ENCODE results near the gene OTOF. TPM values are rescaled to one million over a fixed set of nuclear protein-coding genes. Genes with fewer than 3 reads are reported as not detected.

Gene OTOF
- 0.22 TPM for polyA plus RNA-seq (2013, experiment 1 of 2)
- polyA plus RNA-seq (2013, experiment 2 of 2): 0.35 TPM

DNA sequence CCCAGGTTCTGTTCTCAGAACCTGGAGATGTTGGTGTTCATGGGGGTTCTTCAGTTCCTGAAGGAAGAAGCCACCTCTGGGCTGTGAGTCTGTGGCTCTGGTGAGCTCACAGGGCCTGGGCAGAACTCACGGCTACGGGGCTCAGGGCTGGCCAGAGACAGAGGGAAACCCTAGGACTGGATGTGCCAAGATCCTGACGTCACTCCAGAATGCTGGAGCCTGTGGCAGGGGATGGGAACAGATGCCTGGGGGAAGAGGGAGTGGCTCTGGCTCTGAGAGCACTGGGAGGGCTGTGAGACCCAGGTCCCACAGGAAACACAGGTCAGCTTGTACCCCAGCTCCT, at the start of gene OTOF:
TSS of gene OTOF (minus strand) at position 214 of the 343 bp plus-strand sequence.
- Histone ChIP-seq H3K27ac (ENCODE audit: low read depth, low read length, severe bottlenecking) (no peak within 1 kb of the TSS), H3K4me3 (ENCODE audit: extremely low read depth, insufficient read depth, low read length, poor library complexity, severe bottlenecking) (no peak within 1 kb of the TSS), H3K9me3 (ENCODE audit: control insufficient read depth, low read length) (no peaks in the 10 kb centered on the region), H3K4me1 (ENCODE audit: control insufficient read depth, insufficient read depth, low read length, poor library complexity, severe bottlenecking) (peaks cover 6% of the 10 kb centered on the region), H3K36me3 (ENCODE audit: control insufficient read depth, insufficient read depth, low read length) (no peaks in the 10 kb centered on the region)
- WGBS, 2 experiments (ENCODE audit: insufficient coverage in 2 of 2): 81 to 86% methylated on average over 2 to 3 of the region's 3 CpGs

DNA sequence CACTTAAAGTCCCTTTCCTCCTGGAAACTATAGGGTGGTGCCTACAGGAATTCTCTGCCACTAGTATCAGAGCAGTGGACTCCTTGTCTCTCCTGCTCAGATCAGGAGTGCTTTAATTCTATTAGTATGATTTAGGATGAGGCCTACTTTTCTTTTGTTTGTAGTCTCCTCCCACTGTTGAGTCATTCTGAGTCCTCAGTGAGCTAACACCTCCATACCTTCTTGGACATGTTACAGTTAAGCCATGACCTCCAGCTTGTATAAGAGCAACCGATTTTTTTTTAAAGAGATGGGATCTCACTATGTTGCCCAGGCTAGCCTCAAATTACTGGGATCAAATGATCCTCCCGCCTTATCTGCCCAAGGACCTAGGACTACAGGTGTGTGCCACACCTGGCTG, 48.7 kb upstream of the OTOF start:
- Histone ChIP-seq H3K27ac (ENCODE audit: low read depth, low read length, severe bottlenecking) (no peak overlapping the region), H3K36me3 (ENCODE audit: control insufficient read depth, insufficient read depth, low read length) (no peaks in the 10 kb centered on the region), H3K9me3 (ENCODE audit: control insufficient read depth, low read length) (no peaks in the 10 kb centered on the region), H3K4me3 (ENCODE audit: extremely low read depth, insufficient read depth, low read length, poor library complexity, severe bottlenecking) (no peak overlapping the region), H3K4me1 (ENCODE audit: control insufficient read depth, insufficient read depth, low read length, poor library complexity, severe bottlenecking) (peaks cover 26% of the 10 kb centered on the region)
- 67 to 77% methylated on average over 1 to 2 of the region's 2 CpGs for WGBS, 2 experiments (ENCODE audit: insufficient coverage in 2 of 2)

DNA sequence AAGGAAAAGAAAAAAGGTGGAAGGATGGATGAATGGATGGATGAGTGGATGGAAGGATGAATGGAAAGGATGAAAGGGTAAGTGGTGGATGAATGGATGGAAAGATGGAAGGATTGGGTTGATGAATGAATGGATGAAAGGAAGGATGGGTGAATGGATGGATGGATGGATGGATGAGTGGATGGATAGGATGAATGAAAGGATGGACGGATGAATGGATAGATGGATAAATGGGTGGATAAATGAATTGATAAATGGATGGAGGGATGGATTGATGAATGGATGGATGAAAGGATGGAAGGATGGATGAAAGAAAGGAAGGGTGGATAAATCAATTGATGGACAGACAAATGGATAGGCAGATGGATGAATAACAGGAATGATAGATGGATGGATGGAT, 48.2 kb upstream of the OTOF start:
- Histone ChIP-seq H3K27ac (ENCODE audit: low read depth, low read length, severe bottlenecking) (no peak overlapping the region), H3K4me3 (ENCODE audit: extremely low read depth, insufficient read depth, low read length, poor library complexity, severe bottlenecking) (no peak overlapping the region), H3K9me3 (ENCODE audit: control insufficient read depth, low read length) (no peaks in the 10 kb centered on the region), H3K4me1 (ENCODE audit: control insufficient read depth, insufficient read depth, low read length, poor library complexity, severe bottlenecking) (peaks cover 23% of the 10 kb centered on the region), H3K36me3 (ENCODE audit: control insufficient read depth, insufficient read depth, low read length) (no peaks in the 10 kb centered on the region)
- 89 to 95% methylated on average over 1 of the region's 1 CpG for WGBS, 2 experiments (ENCODE audit: insufficient coverage in 2 of 2)

DNA sequence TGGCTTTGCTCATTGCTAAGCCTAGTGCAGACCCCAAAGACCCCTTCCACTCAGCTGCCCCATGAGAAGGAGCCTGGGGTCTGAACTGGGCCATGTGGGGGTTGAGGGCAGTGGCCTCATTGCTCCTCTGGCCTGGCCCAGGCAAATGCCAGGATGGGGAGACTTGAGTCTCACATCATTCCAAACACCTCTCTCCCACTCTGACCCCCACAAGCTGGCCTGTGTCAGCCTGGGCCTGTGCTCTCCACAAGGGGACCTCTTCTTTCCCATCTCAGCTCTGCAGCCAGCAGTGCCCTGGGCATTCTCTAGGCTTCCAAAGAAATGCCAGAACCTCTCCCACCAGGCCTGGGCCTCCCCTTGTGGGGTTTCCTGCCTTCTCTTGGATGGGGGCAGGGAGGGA, 45.8 kb upstream of the OTOF start:
- no peak overlapping the region for H3K4me3 ChIP-seq (ENCODE audit: extremely low read depth, insufficient read depth, low read length, poor library complexity, severe bottlenecking)
- H3K27ac ChIP-seq (ENCODE audit: low read depth, low read length, severe bottlenecking): no peak overlapping the region
- H3K36me3 ChIP-seq (ENCODE audit: control insufficient read depth, insufficient read depth, low read length): no peaks in the 10 kb centered on the region
- peaks cover 15% of the 10 kb centered on the region for H3K4me1 ChIP-seq (ENCODE audit: control insufficient read depth, insufficient read depth, low read length, poor library complexity, severe bottlenecking)
- H3K9me3 ChIP-seq (ENCODE audit: control insufficient read depth, low read length): no peaks in the 10 kb centered on the region

- Histone ChIP-seq H3K4me3 (ENCODE audit: extremely low read depth, insufficient read depth, low read length, poor library complexity, severe bottlenecking) (no peak overlapping the region), H3K4me1 (ENCODE audit: control insufficient read depth, insufficient read depth, low read length, poor library complexity, severe bottlenecking) (peaks cover 15% of the 10 kb centered on the region), H3K27ac (ENCODE audit: low read depth, low read length, severe bottlenecking) (no peak overlapping the region), H3K9me3 (ENCODE audit: control insufficient read depth, low read length) (no peaks in the 10 kb centered on the region), H3K36me3 (ENCODE audit: control insufficient read depth, insufficient read depth, low read length) (no peaks in the 10 kb centered on the region)
- 91 to 98% methylated on average over 4 to 7 of the region's 7 CpGs for WGBS, 2 experiments (ENCODE audit: insufficient coverage in 2 of 2)
Observed at GRCh38 chr2:26522751-26523171, 44.8 kb upstream of the OTOF start.

GRCh38 chr2:26522325-26522724, 44.4 kb upstream of the OTOF start:
- no peak overlapping the region for H3K27ac ChIP-seq (ENCODE audit: low read depth, low read length, severe bottlenecking)
- whole genome bisulfite sequencing, 2 experiments (ENCODE audit: insufficient coverage in 2 of 2): 94 to 97% methylated on average over 4 to 6 of the region's 6 CpGs
- no peaks in the 10 kb centered on the region for H3K9me3 ChIP-seq (ENCODE audit: control insufficient read depth, low read length)
- H3K4me3 ChIP-seq (ENCODE audit: extremely low read depth, insufficient read depth, low read length, poor library complexity, severe bottlenecking): no peak overlapping the region
- H3K4me1 ChIP-seq (ENCODE audit: control insufficient read depth, insufficient read depth, low read length, poor library complexity, severe bottlenecking): peaks cover 15% of the 10 kb centered on the region
- no peaks in the 10 kb centered on the region for H3K36me3 ChIP-seq (ENCODE audit: control insufficient read depth, insufficient read depth, low read length)

DNA sequence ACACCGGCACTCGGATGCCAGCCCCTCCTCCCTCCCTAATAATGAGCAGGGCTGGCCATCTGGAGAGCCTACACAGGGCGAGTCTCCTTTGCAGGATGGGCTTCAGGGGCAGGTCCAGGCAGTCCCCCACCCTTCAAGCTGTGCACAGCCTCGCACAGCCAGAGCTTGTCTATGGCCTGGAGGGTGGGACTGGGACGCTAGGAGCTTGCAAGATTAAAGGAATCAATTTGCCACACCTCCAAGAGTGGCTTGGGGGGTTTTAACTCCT, 43.9 kb upstream of the OTOF start:
- no peak overlapping the region for H3K27ac ChIP-seq (ENCODE audit: low read depth, low read length, severe bottlenecking)
- WGBS, 2 experiments (ENCODE audit: insufficient coverage in 2 of 2): 80 to 88% methylated on average over 2 to 4 of the region's 5 CpGs
- peaks cover 15% of the 10 kb centered on the region for H3K4me1 ChIP-seq (ENCODE audit: control insufficient read depth, insufficient read depth, low read length, poor library complexity, severe bottlenecking)

DNA sequence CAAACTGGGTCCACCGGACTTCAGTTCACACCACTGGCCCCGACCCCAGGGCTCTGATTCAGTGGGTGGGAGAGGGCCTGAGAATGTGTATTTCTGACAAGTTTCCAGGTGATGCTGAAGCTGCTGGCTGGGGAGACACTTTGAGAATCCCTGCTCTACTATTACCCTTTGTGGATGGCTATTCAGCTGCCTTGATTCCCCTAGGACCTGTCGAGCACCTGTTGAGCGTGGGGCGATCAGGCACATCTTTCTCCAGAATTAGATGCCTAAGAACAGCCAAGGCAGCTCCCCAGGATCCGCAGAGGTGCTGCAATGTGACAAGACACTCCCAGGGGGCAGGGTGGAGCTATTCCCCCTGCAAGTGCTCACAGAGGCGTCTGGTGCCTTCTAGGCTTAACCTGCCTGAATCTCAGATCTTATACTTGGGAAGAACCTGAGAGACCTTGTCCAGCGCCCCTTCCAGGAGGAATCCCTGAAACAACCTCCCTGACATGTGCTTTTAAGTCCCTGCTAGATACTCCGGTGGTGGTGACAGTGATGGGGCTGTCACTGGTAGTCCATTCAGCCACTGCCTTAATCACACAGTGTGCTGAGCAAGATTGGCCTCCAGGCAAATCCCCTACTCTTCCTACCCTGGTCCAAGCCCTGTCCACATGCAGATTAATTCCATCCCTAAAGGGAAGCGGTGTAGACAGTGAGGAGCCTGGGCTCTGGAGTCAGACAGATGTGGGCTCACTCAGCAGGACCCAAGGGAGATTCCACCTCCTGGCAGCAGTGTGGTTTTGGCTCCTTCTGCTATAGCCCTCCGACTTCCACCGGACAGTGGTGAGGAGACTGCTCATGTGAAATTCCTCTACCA, 43.4 kb upstream of the OTOF start:
- H3K27ac ChIP-seq (ENCODE audit: low read depth, low read length, severe bottlenecking): no peak overlapping the region
- 76 to 77% methylated on average over 8 to 10 of the region's 12 CpGs for WGBS, 2 experiments (ENCODE audit: insufficient coverage in 2 of 2)
- no peaks in the 10 kb centered on the region for H3K36me3 ChIP-seq (ENCODE audit: control insufficient read depth, insufficient read depth, low read length)
- H3K4me1 ChIP-seq (ENCODE audit: control insufficient read depth, insufficient read depth, low read length, poor library complexity, severe bottlenecking): peaks cover 15% of the 10 kb centered on the region
- H3K9me3 ChIP-seq (ENCODE audit: control insufficient read depth, low read length): no peaks in the 10 kb centered on the region
- no peak overlapping the region for H3K4me3 ChIP-seq (ENCODE audit: extremely low read depth, insufficient read depth, low read length, poor library complexity, severe bottlenecking)

More for the DNA sequence above, 43.9 kb upstream of the OTOF start:
- no peaks in the 10 kb centered on the region for H3K9me3 ChIP-seq (ENCODE audit: control insufficient read depth, low read length)
- H3K4me3 ChIP-seq (ENCODE audit: extremely low read depth, insufficient read depth, low read length, poor library complexity, severe bottlenecking): no peak overlapping the region
- H3K36me3 ChIP-seq (ENCODE audit: control insufficient read depth, insufficient read depth, low read length): no peaks in the 10 kb centered on the region

DNA sequence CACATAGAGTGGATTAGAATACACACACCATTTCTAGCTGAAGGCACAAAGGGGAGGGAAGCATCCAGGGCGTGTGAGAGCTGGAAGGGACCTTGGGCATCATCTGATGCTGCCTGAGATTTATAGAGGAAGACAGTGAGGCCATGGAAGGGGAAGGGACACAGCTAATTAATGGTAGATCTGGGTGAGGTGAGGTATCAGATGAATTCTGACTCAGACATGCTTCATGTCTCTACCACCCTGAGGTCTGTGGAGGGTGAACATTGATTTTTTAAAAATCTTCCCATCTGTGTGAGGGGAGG, 42.2 kb upstream of the OTOF start:
- WGBS, 2 experiments (ENCODE audit: insufficient coverage in 2 of 2): 70 to 80% methylated on average over 1 of the region's 1 CpG
- Histone ChIP-seq H3K4me3 (ENCODE audit: extremely low read depth, insufficient read depth, low read length, poor library complexity, severe bottlenecking) (no peak overlapping the region), H3K36me3 (ENCODE audit: control insufficient read depth, insufficient read depth, low read length) (no peaks in the 10 kb centered on the region), H3K9me3 (ENCODE audit: control insufficient read depth, low read length) (no peaks in the 10 kb centered on the region), H3K4me1 (ENCODE audit: control insufficient read depth, insufficient read depth, low read length, poor library complexity, severe bottlenecking) (peaks cover 15% of the 10 kb centered on the region), H3K27ac (ENCODE audit: low read depth, low read length, severe bottlenecking) (no peak overlapping the region)

- Histone ChIP-seq H3K4me1 (ENCODE audit: control insufficient read depth, insufficient read depth, low read length, poor library complexity, severe bottlenecking) (peaks cover 15% of the 10 kb centered on the region), H3K36me3 (ENCODE audit: control insufficient read depth, insufficient read depth, low read length) (no peaks in the 10 kb centered on the region), H3K27ac (ENCODE audit: low read depth, low read length, severe bottlenecking) (no peak overlapping the region), H3K4me3 (ENCODE audit: extremely low read depth, insufficient read depth, low read length, poor library complexity, severe bottlenecking) (no peak overlapping the region), H3K9me3 (ENCODE audit: control insufficient read depth, low read length) (no peaks in the 10 kb centered on the region)
- WGBS, 2 experiments (ENCODE audit: insufficient coverage in 2 of 2): 79 to 88% methylated on average over 5 of the region's 8 CpGs
Observed at GRCh38 chr2:26519396-26520147, 41.6 kb upstream of the OTOF start.

GRCh38 chr2:26516781-26517180, 38.9 kb upstream of the OTOF start:
- Histone ChIP-seq H3K36me3 (ENCODE audit: control insufficient read depth, insufficient read depth, low read length) (no peaks in the 10 kb centered on the region), H3K27ac (ENCODE audit: low read depth, low read length, severe bottlenecking) (no peak overlapping the region), H3K4me3 (ENCODE audit: extremely low read depth, insufficient read depth, low read length, poor library complexity, severe bottlenecking) (no peak overlapping the region), H3K4me1 (ENCODE audit: control insufficient read depth, insufficient read depth, low read length, poor library complexity, severe bottlenecking) (peaks cover 3% of the 10 kb centered on the region), H3K9me3 (ENCODE audit: control insufficient read depth, low read length) (no peaks in the 10 kb centered on the region)
- WGBS, 2 experiments (ENCODE audit: insufficient coverage in 2 of 2): 73 to 80% methylated on average over 5 to 7 of the region's 11 CpGs
